H9 (cell line): ENCODE measurements around the gene GNB1L. TPM values are rescaled to one million over a fixed set of nuclear protein-coding genes. Genes with fewer than 3 reads are reported as not detected.

Experiments used
- DNase-seq: peaks from one replicate; pipeline ENCODE4 v3.0.0-alpha.2; 2017
- H2AFZ ChIP-seq: one replicate; pipeline ENCODE4 v1.6.1; 2013; ENCODE audit warnings: mild to moderate bottlenecking, low read length, control low read depth, moderate library complexity
- H2AK5ac ChIP-seq: 2 replicates; pipeline ENCODE4 v1.6.1; 2013; ENCODE audit warnings: low read length, control low read depth, mixed read lengths; ENCODE audit not compliant: insufficient read length
- H2BK120ac ChIP-seq: one replicate; pipeline ENCODE4 v1.6.1; 2013; ENCODE audit warnings: low read depth, mild to moderate bottlenecking, low read length, control low read depth, inconsistent platforms; ENCODE audit not compliant: poor library complexity, severe bottlenecking
- H2BK12ac ChIP-seq: 2 replicates; pipeline ENCODE4 v1.6.1; 2013; ENCODE audit warnings: low read length, control low read depth, mixed read lengths, low read depth; ENCODE audit not compliant: insufficient read length
- H2BK15ac ChIP-seq: 2 replicates; pipeline ENCODE4 v1.6.1; 2013; ENCODE audit warnings: low read depth, low read length, control low read depth
- H2BK20ac ChIP-seq: one replicate; pipeline ENCODE4 v1.6.1; 2013; ENCODE audit warnings: low read depth, mild to moderate bottlenecking, low read length, control low read depth, inconsistent platforms; ENCODE audit not compliant: poor library complexity, severe bottlenecking
- H2BK5ac ChIP-seq: 2 replicates; pipeline ENCODE4 v1.6.1; 2013; ENCODE audit warnings: low read length, control low read depth, mixed read lengths; ENCODE audit not compliant: insufficient read length
- H3K14ac ChIP-seq: 2 replicates; pipeline ENCODE4 v1.6.1; 2013; ENCODE audit warnings: low read length, control low read depth; ENCODE audit not compliant: insufficient read depth
- H3K18ac ChIP-seq: 2 replicates; pipeline ENCODE4 v1.6.1; 2013; ENCODE audit warnings: low read depth, mild to moderate bottlenecking, mixed read lengths, low read length, control low read depth; ENCODE audit not compliant: insufficient read length
- H3K23ac ChIP-seq: 2 replicates; pipeline ENCODE4 v1.6.1; 2013; ENCODE audit warnings: low read length, control low read depth, mixed read lengths, low read depth; ENCODE audit not compliant: insufficient read length
- H3K23me2 ChIP-seq: 2 replicates; pipeline ENCODE4 v1.6.1; 2013; ENCODE audit warnings: low read depth, mild to moderate bottlenecking, mixed read lengths, low read length, control low read depth; ENCODE audit not compliant: insufficient read length, poor library complexity, severe bottlenecking
- H3K27ac ChIP-seq: 2 replicates; pipeline ENCODE4 v1.5.1; 2013; ENCODE audit warnings: low read length, control low read depth, mixed read lengths, low read depth; ENCODE audit not compliant: insufficient read length
- H3K27me3 ChIP-seq: 2 replicates; pipeline ENCODE4 v1.6.1; 2013; ENCODE audit warnings: low read length, control low read depth, inconsistent platforms; ENCODE audit not compliant: insufficient read depth
- H3K4ac ChIP-seq: 2 replicates; pipeline ENCODE4 v1.6.1; 2013; ENCODE audit warnings: low read depth, mild to moderate bottlenecking, control low read depth, inconsistent platforms, low read length, moderate library complexity
- H3K4me1 ChIP-seq: 2 replicates; pipeline ENCODE4 v1.6.1; 2013; ENCODE audit warnings: low read length, control low read depth, inconsistent platforms; ENCODE audit not compliant: insufficient read depth
- H3K4me2 ChIP-seq: 2 replicates; pipeline ENCODE4 v1.6.1; 2013; ENCODE audit warnings: low read length, control low read depth, mixed read lengths; ENCODE audit not compliant: insufficient read length, insufficient read depth
- H3K56ac ChIP-seq: 2 replicates; pipeline ENCODE4 v1.6.1; 2013; ENCODE audit warnings: low read depth, mild to moderate bottlenecking, mixed read lengths, low read length, control low read depth; ENCODE audit not compliant: insufficient read length
- H3K79me1 ChIP-seq: 2 replicates; pipeline ENCODE4 v1.6.1; 2013; ENCODE audit warnings: low read depth, mild to moderate bottlenecking, moderate library complexity, low read length, control low read depth, inconsistent platforms; ENCODE audit not compliant: insufficient read depth, poor library complexity, severe bottlenecking
- H3K79me2 ChIP-seq: 2 replicates; pipeline ENCODE4 v1.6.1; 2013; ENCODE audit warnings: low read length, control low read depth, inconsistent platforms; ENCODE audit not compliant: insufficient read depth
- H3K9ac ChIP-seq: 2 replicates; pipeline ENCODE4 v1.6.1; 2013; ENCODE audit warnings: low read length, control low read depth, mixed read lengths; ENCODE audit not compliant: insufficient read length; ENCODE audit errors: extremely low read depth
- H3K9me3 ChIP-seq: one replicate; pipeline ENCODE4 v1.6.1; 2013; ENCODE audit warnings: low read depth, low read length, inconsistent platforms; ENCODE audit not compliant: control insufficient read depth
- H3T11ph ChIP-seq: one replicate; pipeline ENCODE4 v1.6.1; 2013; ENCODE audit warnings: mild to moderate bottlenecking, low read length, control low read depth, inconsistent platforms
- H4K20me1 ChIP-seq: one replicate; pipeline ENCODE4 v1.6.1; 2013; ENCODE audit not compliant: control insufficient read depth, insufficient read length, insufficient read depth
- H4K5ac ChIP-seq: 2 replicates; pipeline ENCODE4 v1.6.1; 2013; ENCODE audit warnings: low read depth, mild to moderate bottlenecking, mixed read lengths, low read length, control low read depth; ENCODE audit not compliant: insufficient read length
- H4K8ac ChIP-seq: replicated peaks from 2 replicates; pipeline ENCODE4 v1.6.1; 2013; ENCODE audit warnings: low read length, control low read depth, mixed read lengths, low read depth; ENCODE audit not compliant: insufficient read length
- H4K91ac ChIP-seq: 2 replicates; pipeline ENCODE4 v1.6.1; 2013; ENCODE audit warnings: low read depth, mild to moderate bottlenecking, moderate library complexity, mixed read lengths, low read length, control low read depth; ENCODE audit not compliant: insufficient read length
- H3K27ac Mint-ChIP-seq, 3 experiments: 2 replicates in 2 of 3; 3 replicates in 1 of 3; pipeline ENCODE4 v1.8.0; 2020 to 2021; ENCODE audit warnings: mixed read lengths in 3 of 3, mild to moderate bottlenecking in 1 of 3, moderate library complexity in 1 of 3
- H3K27me3 Mint-ChIP-seq: 2 replicates; pipeline ENCODE4 v1.8.0; 2021; ENCODE audit warnings: low read depth, mild to moderate bottlenecking, moderate library complexity, mixed read lengths
- H3K36me3 Mint-ChIP-seq, 3 experiments: 2 replicates in 2 of 3; 3 replicates in 1 of 3; pipeline ENCODE4 v1.8.0; 2020 to 2021; ENCODE audit warnings: low read depth in 3 of 3, mixed read lengths in 3 of 3; ENCODE audit not compliant: insufficient read depth in 1 of 3
- H3K4me1 Mint-ChIP-seq, 2 experiments: 2 replicates each; pipeline ENCODE4 v1.8.0; 2020; ENCODE audit warnings: mixed read lengths in 2 of 2
- H3K4me3 Mint-ChIP-seq, 2 experiments: 2 replicates in 1 of 2; 3 replicates in 1 of 2; pipeline ENCODE4 v1.8.0; 2020 to 2021; ENCODE audit warnings: mild to moderate bottlenecking in 2 of 2, mixed read lengths in 2 of 2, moderate library complexity in 1 of 2
- H3K9me3 Mint-ChIP-seq, 2 experiments: 2 replicates in 1 of 2; 3 replicates in 1 of 2; pipeline ENCODE4 v1.8.0; 2020; ENCODE audit warnings: mild to moderate bottlenecking in 2 of 2, mixed read lengths in 2 of 2, moderate library complexity in 1 of 2
- WGBS: extraction: QIAGEN DNeasy Blood & Tissue Kit; methylation state at CpG from one replicate; pipeline ENCODE4 v1.1.7; 2013; ENCODE audit warnings: missing lambda C conversion rate, low lambda C conversion rate, mixed read lengths; ENCODE audit not compliant: insufficient read length; ENCODE audit errors: extremely low coverage; 5-methylcytosine and 5-hydroxymethylcytosine counted together
- total RNA-seq: library from RNA; stranded (reverse); gene quantifications from 2 replicates; pipeline ENCODE4 v1.2.1, GENCODE V29; 2021
- TF ChIP-seq, protein P1 (sequence below): fragments of 200-600 bp; sonication (generic); conservative IDR thresholded peaks from 3 replicates; pipeline ENCODE4 v1.8.0; 2021; ENCODE audit warnings: antibody characterized with exemption, mild to moderate bottlenecking

The GNB1L gene
- total RNA-seq, 1 experiment from 2014 or later, result 22.4 TPM

DNA sequence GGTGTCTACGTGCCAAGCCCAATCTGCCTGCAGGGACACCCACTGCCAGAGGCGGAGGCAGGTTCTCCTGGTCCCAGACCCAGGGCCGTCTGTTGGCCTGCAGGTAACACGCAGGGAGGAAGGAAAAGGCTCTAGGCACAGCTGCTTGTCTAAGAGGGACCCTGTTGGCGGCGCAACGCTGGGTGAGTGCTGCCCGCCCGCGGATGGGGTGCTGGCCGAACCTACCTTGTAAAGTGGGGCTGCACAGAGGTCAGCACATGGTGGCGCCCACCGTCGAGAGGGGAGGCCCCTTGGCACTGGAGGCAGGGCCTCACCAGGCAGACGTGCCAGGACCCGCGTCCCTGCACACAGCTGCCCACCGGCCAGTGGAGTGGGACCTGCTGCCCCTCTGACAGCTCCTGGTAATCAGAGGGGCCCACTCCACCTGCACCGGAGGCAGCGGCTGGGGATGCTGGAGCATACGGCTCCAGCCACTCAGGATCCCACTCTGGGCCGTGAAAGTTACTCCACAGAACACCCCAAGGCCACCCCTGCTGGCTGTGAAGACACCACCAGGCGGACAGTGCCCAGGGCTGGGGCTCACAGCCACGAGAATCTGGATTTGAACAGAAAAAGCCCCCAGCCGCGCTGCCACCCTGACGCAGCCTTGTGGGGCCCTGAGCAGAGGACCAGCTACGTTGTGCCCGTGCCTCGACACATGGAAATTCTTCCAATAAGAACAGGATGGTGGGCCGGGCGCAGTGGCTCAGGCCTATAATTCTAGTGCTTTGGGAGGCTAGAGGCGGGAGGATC, 70.1 kb downstream of the GNB1L start:
- Histone ChIP-seq H3K27ac (no peak overlapping the region), H4K8ac (no peak overlapping the region), H2BK15ac (no peak overlapping the region), H3K79me1 (no peaks in the 10 kb centered on the region), H3K4me1 (no peaks in the 10 kb centered on the region), H2AFZ (no peak overlapping the region), H3K23ac (no peak overlapping the region), H2BK120ac (no peak overlapping the region), H2BK12ac (no peak overlapping the region), H3K14ac (no peak overlapping the region; the same call in 1 of the 2 replicates), H3K23me2 (no peaks in the 10 kb centered on the region), H3K56ac (no peak overlapping the region), H3K27me3 (no peaks in the 10 kb centered on the region), H3K4ac (no peak overlapping the region), H3K9ac (no peak overlapping the region), H2BK20ac (no peak overlapping the region), H3K79me2 (no peaks in the 10 kb centered on the region), H3K9me3 (no peaks in the 10 kb centered on the region), H4K91ac (no peak overlapping the region), H3K18ac (no peak overlapping the region), H4K20me1 (peaks cover 3% of the 10 kb centered on the region), H2BK5ac (no peak overlapping the region), H2AK5ac (no peak overlapping the region), H3K4me2 (no peak overlapping the region), H3T11ph (no peak overlapping the region), H4K5ac (no peak overlapping the region)
- Mint-ChIP-seq H3K4me3 (no peak overlapping the region), H3K9me3 (no peaks in the 10 kb centered on the region; a peak in 1 of 5 replicates), H3K36me3 (peaks cover 0 to 1% (median 0%) of the 10 kb centered on the region in 3 experiments; a peak in 2 of 7 replicates), H3K27ac (no peak overlapping the region), H3K27me3 (peaks cover 17% of the 10 kb centered on the region), H3K4me1 (peaks cover 10 to 15% of the 10 kb centered on the region in 2 experiments; a peak in 3 of 4 replicates)
- no peak for DNase-seq
- TF ChIP-seq, protein P1, sequence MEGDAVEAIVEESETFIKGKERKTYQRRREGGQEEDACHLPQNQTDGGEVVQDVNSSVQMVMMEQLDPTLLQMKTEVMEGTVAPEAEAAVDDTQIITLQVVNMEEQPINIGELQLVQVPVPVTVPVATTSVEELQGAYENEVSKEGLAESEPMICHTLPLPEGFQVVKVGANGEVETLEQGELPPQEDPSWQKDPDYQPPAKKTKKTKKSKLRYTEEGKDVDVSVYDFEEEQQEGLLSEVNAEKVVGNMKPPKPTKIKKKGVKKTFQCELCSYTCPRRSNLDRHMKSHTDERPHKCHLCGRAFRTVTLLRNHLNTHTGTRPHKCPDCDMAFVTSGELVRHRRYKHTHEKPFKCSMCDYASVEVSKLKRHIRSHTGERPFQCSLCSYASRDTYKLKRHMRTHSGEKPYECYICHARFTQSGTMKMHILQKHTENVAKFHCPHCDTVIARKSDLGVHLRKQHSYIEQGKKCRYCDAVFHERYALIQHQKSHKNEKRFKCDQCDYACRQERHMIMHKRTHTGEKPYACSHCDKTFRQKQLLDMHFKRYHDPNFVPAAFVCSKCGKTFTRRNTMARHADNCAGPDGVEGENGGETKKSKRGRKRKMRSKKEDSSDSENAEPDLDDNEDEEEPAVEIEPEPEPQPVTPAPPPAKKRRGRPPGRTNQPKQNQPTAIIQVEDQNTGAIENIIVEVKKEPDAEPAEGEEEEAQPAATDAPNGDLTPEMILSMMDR, result no peak
- no CpG with 5 or more reads among the region's 33 CpGs for WGBS
